KG1 (cell line): ENCODE results near the gene RALGPS1.

Experiments used
- DNase-seq: peaks from one replicate; lab custom pipeline; 2025; lab: John Stamatoyannopoulos, UW

Gene RALGPS1

DNA sequence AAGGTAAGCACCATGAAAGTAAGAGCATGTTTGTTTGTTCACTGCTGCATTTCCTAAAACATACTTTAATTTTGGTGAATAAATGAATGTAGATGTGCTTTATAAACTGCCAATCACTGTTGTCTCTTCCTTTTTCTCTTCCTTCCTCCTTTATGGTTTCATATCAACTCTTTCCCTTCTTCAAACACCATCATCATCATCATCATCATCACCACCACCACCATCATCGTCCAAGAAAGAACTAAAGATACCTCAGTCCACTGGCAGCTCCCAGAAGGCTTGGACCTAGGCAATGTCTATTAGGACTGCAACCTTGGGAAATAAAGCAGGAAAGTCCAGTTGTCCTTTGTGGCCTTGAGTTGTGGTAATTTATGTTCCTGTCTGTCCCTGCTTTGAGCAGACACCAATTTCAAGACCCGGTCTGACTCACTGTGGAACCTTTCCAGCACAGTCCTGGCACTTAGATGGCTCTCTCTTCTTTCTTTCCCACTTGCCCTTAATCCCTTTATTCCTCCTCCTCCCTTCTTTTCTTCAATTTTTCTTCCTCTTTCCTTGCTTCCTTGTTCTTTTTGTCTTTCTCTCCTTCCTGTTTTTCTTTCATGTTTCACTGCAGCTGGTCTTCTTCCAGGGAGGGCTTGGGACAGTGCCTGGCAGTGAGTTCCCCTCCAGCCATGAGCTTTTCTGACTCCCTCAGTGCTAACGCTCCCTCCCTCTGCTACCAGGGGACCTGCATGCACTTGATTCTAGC is 108.5 kb downstream of the RALGPS1 start:
- no peak for DNase-seq

DNA sequence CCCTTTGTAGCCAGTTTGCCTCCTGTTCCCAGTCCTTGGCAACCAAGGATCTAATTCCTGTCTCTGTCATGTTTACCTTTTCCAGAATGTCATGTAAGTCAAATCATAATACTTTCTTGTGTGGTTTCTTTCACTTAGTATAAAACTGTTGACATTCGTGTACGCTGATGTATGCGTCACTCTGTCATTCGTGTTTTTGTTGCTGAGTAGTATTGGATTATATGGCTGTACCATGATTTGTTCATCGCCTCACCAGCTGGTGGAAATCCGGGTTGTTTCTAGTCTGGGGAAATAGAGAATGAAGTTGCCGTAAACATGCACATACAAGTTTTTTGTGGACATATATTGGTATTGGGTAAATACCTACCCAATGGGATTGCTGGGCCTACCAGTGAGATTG is 110.5 kb downstream of the RALGPS1 start:
- DNase-seq: no peak

DNA sequence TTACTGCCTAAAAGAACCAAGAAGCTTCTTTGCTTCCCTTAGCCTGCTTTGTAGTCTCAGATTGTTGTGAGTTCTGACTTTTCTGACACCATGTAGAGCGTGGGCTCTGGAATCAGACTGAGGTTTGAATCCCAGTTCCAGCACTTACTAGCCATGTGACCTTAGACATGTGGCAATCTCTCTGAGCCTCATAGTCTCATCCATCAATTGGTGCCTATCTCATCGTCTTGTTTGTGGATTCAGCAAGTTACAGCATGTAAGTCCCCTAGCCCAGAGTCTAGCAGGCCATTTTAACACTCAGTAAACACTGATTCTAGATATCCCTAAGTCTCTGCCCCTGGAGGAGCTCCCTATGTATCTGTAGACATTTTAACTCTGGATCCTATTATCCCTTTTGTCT is 113.1 kb downstream of the RALGPS1 start:
- DNase-seq: no peak

DNA sequence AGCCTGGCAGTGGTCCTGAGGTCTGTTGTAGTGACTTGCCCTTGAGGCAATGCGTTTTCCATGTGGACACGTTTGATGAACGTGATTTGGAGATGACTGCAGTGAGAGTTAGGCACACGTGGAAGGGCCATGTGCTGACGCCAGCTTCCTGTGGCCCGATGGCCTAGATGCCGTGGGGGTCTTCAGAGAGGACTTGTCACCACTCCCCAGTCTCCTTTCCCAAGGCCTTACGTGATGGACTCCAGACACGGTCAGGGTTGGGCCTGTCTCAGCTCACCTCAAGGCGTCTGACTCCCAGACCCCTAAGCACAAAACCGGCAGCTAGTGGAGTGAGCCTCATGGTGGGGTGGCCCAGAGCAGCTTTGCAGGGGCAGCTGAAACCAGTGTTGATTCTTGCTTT is 115.0 kb downstream of the RALGPS1 start:
- no peak for DNase-seq

DNA sequence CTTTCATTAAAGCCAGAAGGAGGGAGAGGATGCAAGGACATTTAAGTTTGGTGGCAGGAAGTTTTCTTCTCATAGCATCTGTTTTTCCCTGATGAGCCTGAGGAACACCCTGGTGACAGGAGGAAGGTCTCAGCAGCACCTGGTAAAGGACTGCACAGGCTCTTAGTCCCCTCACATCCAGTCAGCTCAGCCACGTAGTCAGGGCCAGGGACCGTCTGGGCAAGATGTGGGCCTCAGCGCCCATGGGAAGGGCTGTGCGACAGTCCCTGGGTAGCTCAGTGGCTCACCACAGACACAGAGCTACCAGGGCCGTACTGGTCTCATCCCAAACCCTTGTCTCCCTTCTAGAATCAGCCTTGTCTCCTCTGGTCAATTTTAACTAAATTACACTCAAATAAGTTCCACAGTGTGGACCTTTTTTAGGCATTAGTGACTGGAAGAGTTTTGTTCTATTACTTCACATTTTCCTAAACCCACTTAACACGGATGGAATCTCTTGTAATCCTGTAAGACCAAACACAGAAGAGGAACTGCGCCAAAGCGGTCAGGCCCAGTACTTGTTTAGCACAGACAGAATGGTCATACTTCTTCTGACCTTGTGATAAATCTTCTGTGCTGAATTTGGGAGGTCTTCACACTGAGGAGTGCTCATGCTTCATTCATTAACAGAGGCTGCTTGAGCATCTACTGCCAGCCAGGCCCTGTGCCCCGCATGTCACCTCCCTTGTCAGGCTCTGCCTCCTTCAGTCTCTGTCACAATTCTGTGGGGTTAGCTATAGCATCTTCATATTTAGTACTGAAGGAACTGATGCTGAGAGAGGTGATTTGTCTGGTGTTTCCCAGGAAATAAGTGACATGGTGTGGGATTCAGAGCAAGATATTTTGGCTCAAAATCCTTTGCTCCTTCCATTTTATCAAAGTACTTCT is 116.5 kb downstream of the RALGPS1 start:
- DNase-seq: no peak

DNA sequence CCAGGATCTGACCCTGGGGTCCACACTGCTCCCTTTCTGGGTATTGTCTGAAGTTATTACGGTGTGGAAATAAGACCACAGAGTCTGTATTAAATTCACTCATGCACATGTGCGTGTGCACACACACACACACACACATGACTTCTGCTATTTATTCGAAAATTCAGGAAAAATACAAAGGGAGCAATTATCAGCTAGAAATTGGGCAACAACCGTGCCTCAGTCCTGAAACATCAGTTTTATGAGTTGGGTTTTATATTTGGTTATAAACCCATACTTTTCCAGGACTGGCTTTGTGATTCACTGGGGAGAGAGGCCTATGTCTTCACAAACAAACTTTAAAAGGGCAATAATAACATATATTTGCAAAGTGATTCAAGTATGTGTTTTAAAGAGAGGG is 117.7 kb downstream of the RALGPS1 start:
- DNase-seq: no peak

DNA sequence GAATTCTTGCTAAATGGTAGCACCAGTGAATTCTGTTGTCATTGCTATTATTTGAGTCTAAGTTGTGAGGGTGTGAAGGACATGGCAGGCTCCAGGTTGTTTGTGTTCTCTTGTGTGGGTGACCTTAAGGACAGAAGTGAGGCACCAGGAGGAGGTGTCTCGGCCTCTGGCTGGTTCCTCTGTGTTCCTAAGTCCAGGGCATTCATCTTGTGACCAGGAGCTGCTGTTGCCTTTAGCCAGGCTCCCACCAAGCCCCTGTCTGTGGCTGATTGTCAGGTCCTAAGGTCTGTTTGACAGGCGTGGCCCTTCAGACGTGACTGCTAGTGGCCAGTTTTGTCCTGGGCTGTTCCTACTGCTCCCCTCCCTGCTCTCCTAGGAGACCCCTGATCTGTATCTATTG is 118.5 kb downstream of the RALGPS1 start:
- no peak for DNase-seq

DNA sequence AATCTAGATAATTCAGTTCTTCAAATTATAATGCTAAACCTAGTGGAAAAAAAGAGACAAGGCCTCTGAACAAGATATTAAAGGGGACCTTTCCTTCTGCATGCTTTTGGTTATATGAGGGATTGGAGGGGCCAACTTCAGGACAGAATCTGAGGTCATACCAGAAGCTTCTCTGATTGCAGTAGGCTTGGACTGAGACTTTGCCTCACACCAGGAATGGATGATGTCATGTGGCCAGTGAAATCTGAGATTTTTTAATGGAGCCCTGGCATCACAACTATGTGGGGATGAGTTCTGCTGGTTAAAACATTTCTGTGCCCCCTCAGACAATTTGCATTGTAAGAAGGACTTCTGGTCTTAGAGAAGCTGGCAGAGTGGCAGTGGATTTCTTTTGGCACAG is 119.2 kb downstream of the RALGPS1 start:
- no peak for DNase-seq

DNA sequence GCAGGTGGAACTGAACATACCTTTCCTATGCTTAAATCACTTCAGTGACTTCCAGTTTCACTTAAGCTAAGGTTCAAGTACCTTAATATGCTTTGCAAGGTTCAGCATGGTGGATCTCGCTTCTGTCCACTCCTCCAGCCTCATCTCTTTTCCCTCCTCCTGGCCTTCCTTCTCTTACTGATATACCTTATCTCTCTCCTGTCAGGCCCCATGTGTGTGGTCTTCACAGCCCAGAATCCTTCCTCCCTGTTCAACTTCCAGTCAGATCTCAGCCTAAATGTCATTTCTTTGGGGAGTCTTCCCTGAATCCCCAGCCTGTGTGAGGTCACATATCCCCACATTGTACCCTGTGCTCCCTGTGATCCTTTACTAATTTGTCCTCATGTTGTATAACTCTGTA is 120.1 kb downstream of the RALGPS1 start:
- no peak for DNase-seq

DNA sequence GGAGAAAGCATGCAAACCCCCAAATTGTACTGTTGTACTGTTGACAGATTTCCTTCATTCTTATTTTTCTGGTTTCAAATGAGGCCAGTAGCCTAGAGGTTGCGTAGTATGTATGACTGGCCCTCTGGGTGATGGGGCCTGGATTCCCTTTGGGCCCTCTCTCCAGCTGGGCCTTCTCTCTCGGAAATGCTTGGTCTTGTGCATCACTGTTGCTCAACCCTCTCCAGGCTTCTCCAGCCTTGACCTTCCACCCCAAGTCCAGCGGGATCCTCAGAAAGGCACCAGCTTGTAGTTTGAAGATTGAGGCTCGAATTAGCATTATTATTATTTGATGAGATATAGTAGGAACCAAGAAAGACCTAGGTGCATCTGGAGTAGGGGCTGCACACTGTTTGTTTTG is 120.8 kb downstream of the RALGPS1 start:
- no peak for DNase-seq

DNA sequence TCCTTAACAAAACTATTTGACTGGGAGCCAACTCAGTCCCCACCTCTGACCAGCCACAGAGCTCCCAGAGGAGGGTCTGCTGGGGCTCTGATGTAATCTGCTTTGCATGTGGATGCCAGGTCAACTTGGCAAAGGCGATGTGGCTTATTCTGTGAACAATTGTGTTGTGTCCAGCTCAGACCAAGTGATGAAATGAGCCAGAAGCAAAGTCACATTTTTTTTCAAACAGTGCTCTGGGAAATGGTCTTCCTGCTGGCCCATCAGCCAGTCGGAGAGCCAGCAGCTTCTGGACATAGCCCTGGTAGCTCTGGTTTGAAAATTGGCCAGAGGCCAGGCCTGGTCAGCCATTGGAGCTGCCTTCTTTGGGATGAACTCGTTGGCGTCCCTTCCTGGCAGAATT is 121.4 kb downstream of the RALGPS1 start:
- no peak for DNase-seq

DNA sequence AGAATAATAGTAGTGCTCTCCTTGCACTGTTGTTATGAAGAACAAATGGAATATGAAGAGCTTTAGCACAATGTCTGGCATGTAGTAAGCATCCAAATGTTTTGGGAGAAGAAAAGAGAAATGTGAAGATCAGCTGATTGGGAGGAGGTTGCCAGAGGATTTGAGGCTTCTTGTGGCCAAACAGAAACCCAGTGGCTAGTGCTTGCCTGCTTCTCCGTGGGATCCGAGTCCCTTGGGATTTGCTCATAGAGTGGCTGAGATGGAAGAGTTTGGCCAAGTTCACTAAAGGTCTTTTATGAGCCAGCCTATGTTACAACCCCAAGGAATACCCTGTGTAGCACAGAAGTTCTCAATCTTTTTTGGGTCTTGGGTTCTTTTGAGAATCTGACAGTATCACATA is 121.9 kb downstream of the RALGPS1 start:
- DNase-seq: no peak

DNA sequence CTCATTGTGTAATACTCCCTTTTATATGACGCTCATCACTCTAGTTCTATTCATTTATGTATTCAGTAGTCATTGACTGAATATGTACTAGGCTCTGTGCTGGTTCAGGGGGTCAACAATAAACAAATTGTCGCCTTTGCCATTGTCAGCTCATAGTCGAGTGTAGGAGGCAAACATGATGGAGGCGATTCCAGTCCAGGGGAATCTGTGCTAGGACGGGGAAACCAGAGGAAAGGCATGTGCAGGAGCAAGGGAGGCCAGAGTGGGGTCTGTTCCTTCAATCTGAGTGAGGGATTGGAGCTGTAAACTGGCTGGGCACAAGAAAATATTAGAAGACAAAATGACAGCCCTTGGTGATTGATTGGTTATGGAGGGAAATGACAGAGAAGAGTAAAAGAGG is 123.9 kb downstream of the RALGPS1 start:
- DNase-seq: no peak

DNA sequence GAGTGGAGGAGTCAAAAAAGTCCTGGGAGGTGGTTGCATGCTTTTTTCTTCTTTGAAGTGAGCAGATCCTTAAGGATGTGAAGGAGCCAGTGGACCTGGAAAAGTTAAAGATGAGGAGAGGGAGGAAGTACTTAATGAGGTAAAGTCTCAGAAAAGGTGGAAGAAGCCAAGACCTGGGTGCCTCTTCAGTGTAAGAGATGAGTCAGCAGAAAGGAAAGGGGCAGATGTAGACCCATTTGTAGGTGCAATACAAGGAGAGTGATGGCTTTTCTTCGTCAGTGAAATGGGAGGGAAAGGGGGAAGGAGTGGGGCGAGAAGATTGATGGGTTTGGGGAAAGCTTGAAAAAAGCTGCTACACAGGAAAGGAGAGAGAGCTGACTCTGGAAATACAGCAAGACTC is 124.9 kb downstream of the RALGPS1 start:
- no peak for DNase-seq

DNA sequence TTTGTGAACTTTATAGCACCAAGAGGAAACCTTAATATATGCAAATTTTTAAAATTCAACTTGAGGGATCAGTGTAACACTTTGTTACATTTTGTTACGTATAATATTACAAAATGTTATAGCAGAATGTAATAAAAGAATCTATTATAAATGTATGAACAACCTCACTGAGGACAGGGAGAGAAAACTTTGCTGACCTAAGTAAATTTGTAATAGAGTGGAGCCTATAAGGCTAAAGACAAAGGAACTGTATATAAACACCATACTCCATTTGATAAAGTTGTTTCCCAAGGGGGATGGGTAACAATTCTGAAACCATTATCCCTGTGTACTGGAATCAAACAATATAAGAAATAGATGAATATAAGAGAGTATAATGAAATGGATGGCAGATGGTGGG is 130.6 kb downstream of the RALGPS1 start:
- DNase-seq: no peak

DNA sequence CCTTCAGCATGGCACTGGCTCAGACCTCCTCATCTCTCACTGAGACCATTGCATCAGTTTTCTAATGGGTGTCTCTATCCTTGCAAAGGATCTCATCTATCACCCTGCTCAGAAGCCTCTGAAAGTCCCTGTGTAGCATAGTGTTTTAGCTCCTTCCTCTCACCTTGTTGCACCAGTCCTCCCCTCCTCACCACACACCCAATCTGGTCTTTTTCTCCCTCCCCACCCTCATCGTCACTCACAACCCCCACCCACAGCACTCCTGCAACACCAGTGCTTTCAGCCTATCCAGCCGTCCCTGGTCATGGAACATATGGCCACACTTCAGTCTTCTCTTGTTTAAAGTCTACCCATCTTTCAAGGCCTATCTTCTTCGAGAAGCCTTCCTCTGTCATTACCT is 133.4 kb downstream of the RALGPS1 start:
- no peak for DNase-seq

DNA sequence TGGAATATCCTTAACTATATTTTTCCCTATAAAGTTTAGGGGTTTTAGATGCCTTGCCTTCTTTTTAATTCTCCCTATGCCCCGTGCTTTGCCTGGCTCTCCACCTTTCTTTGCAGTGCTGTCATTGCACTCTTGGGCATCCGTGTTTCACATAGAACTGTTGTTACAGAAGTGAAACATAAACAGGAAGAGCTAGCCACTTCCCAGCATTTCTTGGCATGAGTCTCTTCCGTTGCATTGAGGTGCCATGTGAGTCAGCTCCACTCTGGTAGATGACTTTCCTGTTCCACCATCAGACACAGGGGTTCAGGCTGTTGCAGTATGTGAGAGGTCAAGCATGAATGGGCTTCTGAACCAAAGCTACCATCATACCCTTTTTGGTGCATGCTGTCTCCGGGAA is 134.5 kb downstream of the RALGPS1 start:
- peak; percentile 3 for DNase-seq

DNA sequence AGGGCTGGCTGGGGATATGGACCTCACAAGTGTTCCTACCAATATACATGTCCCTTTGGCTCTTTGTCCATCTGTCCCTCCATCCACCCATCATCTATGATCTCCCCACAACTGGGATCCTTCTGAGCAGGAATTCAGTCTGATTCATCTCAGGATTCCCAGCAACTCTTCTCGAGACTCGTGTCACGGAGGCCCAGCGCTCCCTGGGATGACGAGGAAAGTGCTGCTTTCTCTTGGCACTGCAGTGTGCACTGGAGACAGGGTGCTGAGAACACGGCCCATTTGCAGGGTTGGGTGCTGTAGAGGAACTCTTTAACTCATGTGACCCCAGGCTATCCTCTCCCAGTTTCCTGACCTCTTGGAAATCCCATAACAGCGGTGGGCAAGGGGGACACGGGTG is 135.0 kb downstream of the RALGPS1 start:
- no peak for DNase-seq

DNA sequence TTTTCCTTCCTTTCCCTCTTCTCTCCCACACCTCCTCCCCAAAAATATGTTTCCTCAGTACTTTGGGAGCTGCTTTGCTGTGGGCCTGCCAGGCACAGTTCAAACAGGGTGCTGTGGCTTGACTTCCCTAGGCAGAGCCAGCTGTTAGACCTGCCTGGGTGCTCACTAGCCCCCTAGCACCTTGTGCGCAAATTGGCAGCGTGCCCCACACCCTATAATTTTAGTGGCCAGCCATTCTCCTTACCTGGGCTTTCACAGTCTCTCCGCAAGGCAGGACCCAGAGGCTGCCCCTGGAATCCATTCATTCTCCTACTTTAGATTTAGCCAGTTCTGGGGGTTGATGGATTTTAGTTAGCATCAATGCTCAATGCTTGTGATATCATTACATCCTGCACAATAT is 135.6 kb downstream of the RALGPS1 start:
- no peak for DNase-seq

DNA sequence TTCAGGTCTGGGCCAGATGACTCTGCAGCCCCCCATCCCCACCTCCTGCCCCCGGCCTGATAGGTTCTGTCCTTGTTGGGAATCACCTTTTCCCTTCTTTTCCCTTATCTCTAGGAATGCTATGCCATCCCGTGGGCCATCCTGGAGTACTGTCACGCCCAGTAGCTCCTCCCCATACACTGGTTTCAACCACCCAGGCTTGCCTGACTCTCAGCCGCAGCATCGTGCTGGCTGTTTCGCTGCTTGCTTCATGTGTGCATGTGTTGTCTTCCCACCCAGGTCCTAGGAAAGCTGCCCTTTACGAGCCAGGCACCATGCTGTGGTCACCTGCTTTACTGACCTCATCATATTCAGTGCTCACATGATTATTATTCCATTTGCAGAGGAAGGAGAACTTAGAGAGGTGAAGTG is 136.0 kb downstream of the RALGPS1 start:
- no peak for DNase-seq

DNA sequence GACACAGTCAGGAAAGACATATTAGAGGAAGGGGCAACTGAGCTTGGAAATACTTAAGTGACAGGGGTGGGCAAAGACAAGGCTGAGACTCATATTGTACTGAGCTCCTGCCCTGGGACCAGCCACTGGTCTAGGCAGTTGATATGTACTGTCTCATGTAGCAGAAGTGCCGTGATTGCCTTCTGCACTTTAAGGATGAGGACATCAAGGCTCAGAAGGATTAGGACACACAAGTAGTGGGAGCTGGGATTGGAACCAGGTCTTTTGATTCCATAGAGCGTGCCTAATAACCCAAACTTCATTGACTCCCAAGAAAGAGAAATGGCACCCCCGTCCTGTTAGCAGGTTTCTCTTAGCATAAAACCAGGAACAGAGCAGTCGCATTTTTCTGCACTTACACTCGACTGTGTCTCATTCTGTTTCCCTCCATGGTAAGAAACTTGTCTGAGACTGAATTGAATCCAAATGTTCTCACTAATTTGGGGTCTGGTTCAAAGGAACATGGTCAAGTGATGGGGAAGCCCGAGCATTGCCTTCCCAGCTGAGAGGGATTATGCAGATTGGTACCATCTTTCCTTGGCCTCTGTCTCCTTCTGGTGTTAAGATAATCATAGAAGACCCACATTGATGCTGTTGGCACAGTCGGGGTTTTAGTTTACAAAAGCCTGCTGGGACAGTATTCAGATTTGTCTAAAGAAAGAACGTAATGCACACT is 137.5 kb downstream of the RALGPS1 start:
- DNase-seq: no peak

DNA sequence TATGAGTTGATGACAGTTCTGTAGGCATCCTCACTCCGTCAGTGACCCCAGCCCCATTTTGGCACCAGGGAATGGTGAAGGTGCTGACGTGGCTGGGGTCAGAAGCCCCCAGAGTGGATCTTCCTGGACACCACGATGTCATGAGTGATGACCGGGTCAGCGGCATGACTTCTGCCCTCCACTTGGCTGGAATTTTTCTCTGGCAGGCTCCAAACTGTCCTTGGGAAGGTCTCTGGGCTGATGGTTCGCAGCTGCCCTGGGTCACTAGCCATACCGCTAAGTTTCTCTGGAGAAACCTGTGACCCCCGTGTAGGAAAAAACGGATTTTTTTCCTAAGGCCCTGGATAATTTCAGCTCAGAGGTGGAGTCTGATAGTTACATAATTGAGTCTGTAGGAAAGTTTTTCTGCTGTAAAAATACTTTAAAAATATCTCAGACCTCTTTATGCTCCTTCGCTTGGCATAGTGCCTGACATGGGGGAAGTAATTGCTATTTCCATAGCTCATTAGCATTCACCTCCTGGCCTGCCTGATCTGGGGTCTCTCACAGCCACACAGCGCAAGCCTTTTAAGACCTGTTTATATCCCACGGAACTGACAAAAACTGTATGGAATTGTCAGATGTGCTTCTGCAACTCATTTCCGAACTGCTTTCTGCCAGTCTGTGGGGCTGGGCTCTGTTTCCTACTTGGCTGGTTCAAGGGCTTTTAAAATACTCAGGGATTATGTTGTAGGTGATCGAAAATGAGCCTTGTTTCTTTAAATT is 138.7 kb downstream of the RALGPS1 start:
- DNase-seq: no peak
